Measurements from ENCODE around the gene PRPSAP1.

Gene PRPSAP1

DNA sequence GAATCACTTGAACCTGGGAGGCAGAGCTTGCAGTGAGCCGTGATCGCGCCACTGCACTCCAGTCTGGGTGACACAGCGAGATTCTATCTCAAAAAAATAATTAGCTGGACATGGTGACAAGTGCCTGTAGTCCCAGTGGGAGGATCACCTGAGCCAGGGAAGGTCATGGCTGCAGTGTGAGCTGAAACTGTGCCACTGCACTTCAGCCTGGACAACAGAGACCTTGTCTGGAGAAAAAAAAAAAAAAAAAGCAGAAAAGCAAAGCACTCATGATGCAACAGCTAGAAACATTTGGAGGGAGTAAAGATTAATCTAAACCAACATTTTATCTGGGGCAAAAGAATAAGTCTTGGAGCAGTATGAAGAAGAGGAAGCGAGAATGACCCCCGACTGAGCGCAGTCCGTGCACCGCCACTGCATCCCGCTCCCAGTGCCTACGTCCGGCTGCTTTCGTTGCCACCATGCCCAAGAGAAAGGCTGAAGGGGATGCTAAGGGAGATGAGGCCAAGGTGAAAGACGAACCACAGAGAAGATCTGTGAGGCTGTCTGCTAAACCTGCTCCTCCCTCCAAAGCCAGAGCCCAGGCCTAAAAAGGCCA, 8.2 kb downstream of the PRPSAP1 start:
- TF ChIP-seq, protein P1, sequence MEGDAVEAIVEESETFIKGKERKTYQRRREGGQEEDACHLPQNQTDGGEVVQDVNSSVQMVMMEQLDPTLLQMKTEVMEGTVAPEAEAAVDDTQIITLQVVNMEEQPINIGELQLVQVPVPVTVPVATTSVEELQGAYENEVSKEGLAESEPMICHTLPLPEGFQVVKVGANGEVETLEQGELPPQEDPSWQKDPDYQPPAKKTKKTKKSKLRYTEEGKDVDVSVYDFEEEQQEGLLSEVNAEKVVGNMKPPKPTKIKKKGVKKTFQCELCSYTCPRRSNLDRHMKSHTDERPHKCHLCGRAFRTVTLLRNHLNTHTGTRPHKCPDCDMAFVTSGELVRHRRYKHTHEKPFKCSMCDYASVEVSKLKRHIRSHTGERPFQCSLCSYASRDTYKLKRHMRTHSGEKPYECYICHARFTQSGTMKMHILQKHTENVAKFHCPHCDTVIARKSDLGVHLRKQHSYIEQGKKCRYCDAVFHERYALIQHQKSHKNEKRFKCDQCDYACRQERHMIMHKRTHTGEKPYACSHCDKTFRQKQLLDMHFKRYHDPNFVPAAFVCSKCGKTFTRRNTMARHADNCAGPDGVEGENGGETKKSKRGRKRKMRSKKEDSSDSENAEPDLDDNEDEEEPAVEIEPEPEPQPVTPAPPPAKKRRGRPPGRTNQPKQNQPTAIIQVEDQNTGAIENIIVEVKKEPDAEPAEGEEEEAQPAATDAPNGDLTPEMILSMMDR (IDR thresholded peaks at IDR 0.05; ENCODE audit: low read length, missing control alignments): no peak
- H3K4me3 ChIP-seq (replicated peaks; ENCODE audit: low read depth, low read length): no peak overlapping the region
- DNase-seq (ENCODE audit: low read depth): no peak

DNA sequence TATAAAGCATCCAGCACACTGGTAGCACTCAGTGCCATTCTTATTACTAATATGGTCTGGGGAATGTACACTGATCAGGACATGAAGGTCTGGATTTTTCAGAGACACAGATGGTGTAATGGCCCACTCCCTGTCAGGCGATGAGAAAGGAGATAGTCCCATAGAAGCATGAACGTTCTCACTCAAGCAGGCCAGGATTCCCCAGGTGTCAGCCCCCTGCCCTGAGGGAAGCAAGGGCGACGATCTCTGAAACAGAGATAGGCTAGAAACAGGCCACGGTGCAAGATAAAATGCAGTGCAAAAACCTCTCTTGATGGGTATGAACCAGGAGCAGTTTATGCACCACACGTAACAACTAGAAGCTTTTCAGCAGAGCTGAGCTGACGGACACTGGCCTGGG, 10.6 kb downstream of the PRPSAP1 start:
- TF ChIP-seq, protein P1 (IDR thresholded peaks at IDR 0.05; ENCODE audit: low read length, missing control alignments): no peak
- no peak overlapping the region for H3K4me3 ChIP-seq (replicated peaks; ENCODE audit: low read depth, low read length)

GRCh38 chr17:76341301-76341700, 12.4 kb downstream of the PRPSAP1 start:
- TF ChIP-seq, protein P1 (IDR thresholded peaks at IDR 0.05; ENCODE audit: low read length, missing control alignments): no peak

More for the DNA sequence above, 10.6 kb downstream of the PRPSAP1 start:
- no peak for DNase-seq (ENCODE audit: low read depth)

DNA sequence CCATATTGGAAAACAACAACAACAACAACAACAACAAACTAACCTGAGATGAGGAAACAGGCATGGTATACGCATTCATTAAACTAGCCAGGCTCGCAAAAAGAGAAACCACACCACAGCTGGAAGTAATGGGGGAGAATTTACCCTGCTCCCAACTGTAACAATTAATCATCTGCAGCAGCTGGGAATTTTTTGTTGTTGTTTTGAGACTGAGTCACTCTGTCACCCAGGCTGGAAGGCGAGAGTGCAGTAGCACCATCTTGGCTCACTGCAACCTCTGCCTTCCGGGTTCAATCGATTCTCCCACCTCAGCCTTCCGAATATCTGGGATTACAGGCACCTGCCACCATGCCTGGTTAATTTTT, 16.3 kb downstream of the PRPSAP1 start:
- no peak overlapping the region for H3K4me3 ChIP-seq (replicated peaks; ENCODE audit: low read depth, low read length)
- TF ChIP-seq, protein P1 (IDR thresholded peaks at IDR 0.05; ENCODE audit: low read length, missing control alignments): no peak
- DNase-seq (ENCODE audit: low read depth): no peak

More at GRCh38 chr17:76341301-76341700, 12.4 kb downstream of the PRPSAP1 start:
- no peak overlapping the region for H3K4me3 ChIP-seq (replicated peaks; ENCODE audit: low read depth, low read length)
- DNase-seq (ENCODE audit: low read depth): no peak

DNA sequence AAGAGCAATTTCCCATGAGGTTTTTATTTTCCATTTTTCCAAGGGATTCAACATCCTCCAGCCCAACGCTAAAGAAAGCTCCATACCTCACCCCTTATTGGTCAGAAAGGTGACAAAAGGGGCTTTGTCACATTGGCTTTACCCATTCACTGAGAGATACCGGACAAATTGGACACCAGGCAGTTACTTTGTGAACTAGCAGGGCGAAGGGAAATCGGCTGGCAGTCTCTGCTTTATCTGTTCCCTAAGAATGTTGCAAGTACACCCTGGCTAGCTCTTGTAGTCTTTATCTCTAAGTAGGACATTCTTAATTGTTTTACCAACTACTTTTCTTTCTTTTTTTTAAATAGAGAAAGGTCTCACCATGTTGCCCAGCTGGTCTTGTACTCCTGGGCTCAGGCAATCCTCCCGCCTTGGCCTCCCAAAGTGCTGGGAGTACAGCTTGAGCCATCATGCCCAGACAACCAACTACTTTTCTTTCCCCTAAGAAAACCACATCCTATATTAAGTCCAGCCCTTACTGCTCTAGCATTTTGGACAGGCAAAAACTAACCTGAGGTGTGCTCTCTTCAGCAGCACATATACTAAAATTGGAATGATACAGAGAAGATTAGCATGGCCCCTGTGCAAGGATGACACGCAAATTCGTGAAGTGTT, 16.8 kb downstream of the PRPSAP1 start:
- no peak for DNase-seq (ENCODE audit: low read depth)
- TF ChIP-seq, protein P1 (IDR thresholded peaks at IDR 0.05; ENCODE audit: low read length, missing control alignments): no peak

GRCh38 chr17:76335716-76336381, 17.9 kb downstream of the PRPSAP1 start:
- TF ChIP-seq, protein P1 (IDR thresholded peaks at IDR 0.05; ENCODE audit: low read length, missing control alignments): no peak
- DNase-seq (ENCODE audit: low read depth): no peak
- H3K4me3 ChIP-seq (replicated peaks; ENCODE audit: low read depth, low read length): no peak overlapping the region

More for the DNA sequence above, 16.8 kb downstream of the PRPSAP1 start:
- H3K4me3 ChIP-seq (replicated peaks; ENCODE audit: low read depth, low read length): no peak overlapping the region
